Measurements from ENCODE around the gene UNC45A.

GRCh38 chr15:90902840-90903732 is 32.0 kb upstream of the UNC45A start, which contains the start of gene MAN2A2:
- TF ChIP-seq POLR2A (IDR thresholded peaks at IDR 0.05) (peak in 1 of 2 donors; percentile 42), CTCF (IDR thresholded peaks at IDR 0.05) (no peak)
